ENCODE measurements around the gene THRB. TPM values are rescaled to one million over a fixed set of nuclear protein-coding genes. Genes with fewer than 3 reads are reported as not detected.

The THRB gene
- total RNA-seq, 1 experiment from 2014 or later: 5.8 TPM

DNA sequence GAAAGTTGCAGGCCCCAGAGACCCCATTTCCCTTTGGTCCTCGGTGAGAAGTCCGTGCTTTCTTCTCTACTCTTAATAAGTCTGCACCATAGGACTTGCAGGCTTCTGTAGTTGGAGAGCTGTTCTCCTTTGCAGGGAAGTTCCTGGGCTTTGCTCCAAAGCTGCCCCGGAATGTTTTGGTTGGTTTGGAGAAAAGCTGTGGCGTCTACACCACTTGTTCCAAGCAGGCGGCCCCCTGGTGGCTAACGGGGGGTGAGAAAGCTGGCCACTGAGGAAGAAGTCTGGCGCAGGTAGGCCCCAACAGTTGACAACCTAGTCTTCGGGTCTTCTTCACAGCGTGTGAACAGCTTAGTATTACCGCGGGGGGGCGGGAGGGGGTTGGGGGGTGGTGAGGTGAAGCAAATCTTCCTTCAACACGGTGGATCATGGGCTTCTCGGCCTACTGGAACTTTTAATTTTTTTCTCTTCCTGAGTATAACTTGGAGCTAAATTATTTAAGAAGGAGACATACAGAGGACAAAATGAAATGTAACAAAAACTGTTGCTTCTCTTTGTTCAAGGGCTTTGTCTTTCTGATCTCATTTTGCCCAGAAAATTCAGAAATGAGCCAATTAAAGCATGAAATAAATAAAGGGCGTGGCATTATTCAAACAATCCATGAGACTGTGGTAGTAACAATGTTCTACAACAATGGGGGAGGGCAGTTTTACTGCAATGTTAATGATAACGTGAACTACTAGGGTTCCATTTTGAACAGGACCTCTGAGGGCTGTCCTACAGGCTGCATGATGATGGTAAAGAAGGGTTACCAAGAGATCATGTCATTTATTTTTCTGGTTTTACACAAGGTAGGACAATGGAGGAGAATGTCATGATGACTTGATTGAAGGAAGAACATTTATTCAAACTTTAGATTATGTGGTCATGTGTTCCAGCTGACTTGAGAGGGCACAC lies 2.2 kb upstream of the THRB start:
- H3K4me3 Mint-ChIP-seq: peak overlapping the region; percentile 91
- no peaks in the 10 kb centered on the region for H3K36me3 Mint-ChIP-seq
- ChIA-PET CTCF (interaction anchor here (0.7 to 2.5 kb wide), 16 partner anchors 9 to 232 kb away, joined by 3 to 11 read pairs (median 4); no protein-coding TSS in a partner anchor), POLR2A (interaction anchor here (1.0 kb wide), 1 partner anchor 19 kb away, joined by 3 read pairs; no protein-coding TSS in a partner anchor)
- DNase-seq (ENCODE audit: low spot score) (peak; percentile 79), ATAC-seq (peak; percentile 15)
- TF ChIP-seq NR1H2 (CRISPR knock-in tag; IDR thresholded peaks at IDR 0.05) (no peak), SMAD4 (CRISPR knock-in tag; IDR thresholded peaks at IDR 0.05) (no peak), NFYB (CRISPR knock-in tag; conservative IDR thresholded peaks at IDR 0.05; ENCODE audit: low read depth) (no peak), ZNF121 (CRISPR knock-in tag; IDR thresholded peaks at IDR 0.05) (no peak), ZNF232 (CRISPR knock-in tag; IDR thresholded peaks at IDR 0.05) (no peak), ZNF416 (CRISPR knock-in tag; IDR thresholded peaks at IDR 0.05) (peak; percentile 93), ETV6 (CRISPR knock-in tag; IDR thresholded peaks at IDR 0.05) (no peak), GABPB1 (CRISPR knock-in tag; IDR thresholded peaks at IDR 0.05) (0 out of 2 replicates have a peak, but pooled peaks have one; percentile 24), ATF1 (CRISPR knock-in tag; IDR thresholded peaks at IDR 0.05) (no peak)
- TF ChIP-seq, protein P1, sequence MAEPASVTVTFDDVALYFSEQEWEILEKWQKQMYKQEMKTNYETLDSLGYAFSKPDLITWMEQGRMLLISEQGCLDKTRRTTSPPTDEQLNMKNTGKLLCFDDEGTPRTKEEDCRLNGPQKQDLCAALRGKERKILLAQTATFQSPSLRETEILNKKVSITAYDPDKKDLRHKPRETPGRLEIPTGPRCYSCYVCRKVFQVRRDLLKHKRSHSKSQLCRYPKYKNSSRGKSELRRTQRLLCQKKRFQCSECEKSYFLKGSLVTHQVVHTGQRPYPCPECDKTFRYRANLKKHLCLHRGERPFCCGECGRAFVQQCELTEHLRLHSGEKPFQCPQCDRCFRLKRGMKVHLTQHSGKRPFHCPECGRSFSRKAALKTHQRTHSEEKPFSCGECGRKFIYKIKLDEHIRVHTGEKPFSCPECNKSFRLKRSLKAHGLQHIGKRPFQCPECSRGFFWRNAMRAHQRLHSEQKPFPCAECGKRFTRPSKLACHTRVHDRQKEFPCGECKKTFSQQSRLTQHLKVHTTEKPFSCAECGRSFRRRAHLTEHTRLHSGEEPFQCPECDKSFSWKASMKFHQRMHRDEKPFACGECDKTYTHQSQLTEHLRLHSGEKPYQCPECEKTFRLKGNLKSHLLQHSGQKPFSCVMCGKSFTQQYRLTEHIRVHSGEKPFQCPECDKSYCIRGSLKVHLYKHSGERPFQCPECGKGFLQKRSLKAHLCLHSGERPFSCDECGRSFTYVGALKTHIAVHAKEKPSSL (CRISPR knock-in tag; conservative IDR thresholded peaks at IDR 0.05): no peak
- TF ChIP-seq, protein P2, sequence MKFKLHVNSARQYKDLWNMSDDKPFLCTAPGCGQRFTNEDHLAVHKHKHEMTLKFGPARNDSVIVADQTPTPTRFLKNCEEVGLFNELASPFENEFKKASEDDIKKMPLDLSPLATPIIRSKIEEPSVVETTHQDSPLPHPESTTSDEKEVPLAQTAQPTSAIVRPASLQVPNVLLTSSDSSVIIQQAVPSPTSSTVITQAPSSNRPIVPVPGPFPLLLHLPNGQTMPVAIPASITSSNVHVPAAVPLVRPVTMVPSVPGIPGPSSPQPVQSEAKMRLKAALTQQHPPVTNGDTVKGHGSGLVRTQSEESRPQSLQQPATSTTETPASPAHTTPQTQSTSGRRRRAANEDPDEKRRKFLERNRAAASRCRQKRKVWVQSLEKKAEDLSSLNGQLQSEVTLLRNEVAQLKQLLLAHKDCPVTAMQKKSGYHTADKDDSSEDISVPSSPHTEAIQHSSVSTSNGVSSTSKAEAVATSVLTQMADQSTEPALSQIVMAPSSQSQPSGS (CRISPR knock-in tag; IDR thresholded peaks at IDR 0.05; ENCODE audit: borderline replicate concordance, low read depth): no peak
- TF ChIP-seq, protein P3, sequence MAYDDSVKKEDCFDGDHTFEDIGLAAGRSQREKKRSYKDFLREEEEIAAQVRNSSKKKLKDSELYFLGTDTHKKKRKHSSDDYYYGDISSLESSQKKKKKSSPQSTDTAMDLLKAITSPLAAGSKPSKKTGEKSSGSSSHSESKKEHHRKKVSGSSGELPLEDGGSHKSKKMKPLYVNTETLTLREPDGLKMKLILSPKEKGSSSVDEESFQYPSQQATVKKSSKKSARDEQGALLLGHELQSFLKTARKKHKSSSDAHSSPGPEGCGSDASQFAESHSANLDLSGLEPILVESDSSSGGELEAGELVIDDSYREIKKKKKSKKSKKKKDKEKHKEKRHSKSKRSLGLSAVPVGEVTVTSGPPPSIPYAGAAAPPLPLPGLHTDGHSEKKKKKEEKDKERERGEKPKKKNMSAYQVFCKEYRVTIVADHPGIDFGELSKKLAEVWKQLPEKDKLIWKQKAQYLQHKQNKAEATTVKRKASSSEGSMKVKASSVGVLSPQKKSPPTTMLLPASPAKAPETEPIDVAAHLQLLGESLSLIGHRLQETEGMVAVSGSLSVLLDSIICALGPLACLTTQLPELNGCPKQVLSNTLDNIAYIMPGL (CRISPR knock-in tag; IDR thresholded peaks at IDR 0.05): no peak
- TF ChIP-seq, protein P4, sequence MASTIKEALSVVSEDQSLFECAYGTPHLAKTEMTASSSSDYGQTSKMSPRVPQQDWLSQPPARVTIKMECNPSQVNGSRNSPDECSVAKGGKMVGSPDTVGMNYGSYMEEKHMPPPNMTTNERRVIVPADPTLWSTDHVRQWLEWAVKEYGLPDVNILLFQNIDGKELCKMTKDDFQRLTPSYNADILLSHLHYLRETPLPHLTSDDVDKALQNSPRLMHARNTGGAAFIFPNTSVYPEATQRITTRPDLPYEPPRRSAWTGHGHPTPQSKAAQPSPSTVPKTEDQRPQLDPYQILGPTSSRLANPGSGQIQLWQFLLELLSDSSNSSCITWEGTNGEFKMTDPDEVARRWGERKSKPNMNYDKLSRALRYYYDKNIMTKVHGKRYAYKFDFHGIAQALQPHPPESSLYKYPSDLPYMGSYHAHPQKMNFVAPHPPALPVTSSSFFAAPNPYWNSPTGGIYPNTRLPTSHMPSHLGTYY (CRISPR knock-in tag; IDR thresholded peaks at IDR 0.05): no peak
- TF ChIP-seq, protein P5, sequence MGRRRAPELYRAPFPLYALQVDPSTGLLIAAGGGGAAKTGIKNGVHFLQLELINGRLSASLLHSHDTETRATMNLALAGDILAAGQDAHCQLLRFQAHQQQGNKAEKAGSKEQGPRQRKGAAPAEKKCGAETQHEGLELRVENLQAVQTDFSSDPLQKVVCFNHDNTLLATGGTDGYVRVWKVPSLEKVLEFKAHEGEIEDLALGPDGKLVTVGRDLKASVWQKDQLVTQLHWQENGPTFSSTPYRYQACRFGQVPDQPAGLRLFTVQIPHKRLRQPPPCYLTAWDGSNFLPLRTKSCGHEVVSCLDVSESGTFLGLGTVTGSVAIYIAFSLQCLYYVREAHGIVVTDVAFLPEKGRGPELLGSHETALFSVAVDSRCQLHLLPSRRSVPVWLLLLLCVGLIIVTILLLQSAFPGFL (CRISPR knock-in tag; IDR thresholded peaks at IDR 0.05; ENCODE audit: borderline replicate concordance): no peak
- TF ChIP-seq, protein P6, sequence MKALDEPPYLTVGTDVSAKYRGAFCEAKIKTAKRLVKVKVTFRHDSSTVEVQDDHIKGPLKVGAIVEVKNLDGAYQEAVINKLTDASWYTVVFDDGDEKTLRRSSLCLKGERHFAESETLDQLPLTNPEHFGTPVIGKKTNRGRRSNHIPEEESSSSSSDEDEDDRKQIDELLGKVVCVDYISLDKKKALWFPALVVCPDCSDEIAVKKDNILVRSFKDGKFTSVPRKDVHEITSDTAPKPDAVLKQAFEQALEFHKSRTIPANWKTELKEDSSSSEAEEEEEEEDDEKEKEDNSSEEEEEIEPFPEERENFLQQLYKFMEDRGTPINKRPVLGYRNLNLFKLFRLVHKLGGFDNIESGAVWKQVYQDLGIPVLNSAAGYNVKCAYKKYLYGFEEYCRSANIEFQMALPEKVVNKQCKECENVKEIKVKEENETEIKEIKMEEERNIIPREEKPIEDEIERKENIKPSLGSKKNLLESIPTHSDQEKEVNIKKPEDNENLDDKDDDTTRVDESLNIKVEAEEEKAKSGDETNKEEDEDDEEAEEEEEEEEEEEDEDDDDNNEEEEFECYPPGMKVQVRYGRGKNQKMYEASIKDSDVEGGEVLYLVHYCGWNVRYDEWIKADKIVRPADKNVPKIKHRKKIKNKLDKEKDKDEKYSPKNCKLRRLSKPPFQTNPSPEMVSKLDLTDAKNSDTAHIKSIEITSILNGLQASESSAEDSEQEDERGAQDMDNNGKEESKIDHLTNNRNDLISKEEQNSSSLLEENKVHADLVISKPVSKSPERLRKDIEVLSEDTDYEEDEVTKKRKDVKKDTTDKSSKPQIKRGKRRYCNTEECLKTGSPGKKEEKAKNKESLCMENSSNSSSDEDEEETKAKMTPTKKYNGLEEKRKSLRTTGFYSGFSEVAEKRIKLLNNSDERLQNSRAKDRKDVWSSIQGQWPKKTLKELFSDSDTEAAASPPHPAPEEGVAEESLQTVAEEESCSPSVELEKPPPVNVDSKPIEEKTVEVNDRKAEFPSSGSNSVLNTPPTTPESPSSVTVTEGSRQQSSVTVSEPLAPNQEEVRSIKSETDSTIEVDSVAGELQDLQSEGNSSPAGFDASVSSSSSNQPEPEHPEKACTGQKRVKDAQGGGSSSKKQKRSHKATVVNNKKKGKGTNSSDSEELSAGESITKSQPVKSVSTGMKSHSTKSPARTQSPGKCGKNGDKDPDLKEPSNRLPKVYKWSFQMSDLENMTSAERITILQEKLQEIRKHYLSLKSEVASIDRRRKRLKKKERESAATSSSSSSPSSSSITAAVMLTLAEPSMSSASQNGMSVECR (CRISPR knock-in tag; IDR thresholded peaks at IDR 0.05; ENCODE audit: borderline replicate concordance): no peak
- TF ChIP-seq, protein P7, sequence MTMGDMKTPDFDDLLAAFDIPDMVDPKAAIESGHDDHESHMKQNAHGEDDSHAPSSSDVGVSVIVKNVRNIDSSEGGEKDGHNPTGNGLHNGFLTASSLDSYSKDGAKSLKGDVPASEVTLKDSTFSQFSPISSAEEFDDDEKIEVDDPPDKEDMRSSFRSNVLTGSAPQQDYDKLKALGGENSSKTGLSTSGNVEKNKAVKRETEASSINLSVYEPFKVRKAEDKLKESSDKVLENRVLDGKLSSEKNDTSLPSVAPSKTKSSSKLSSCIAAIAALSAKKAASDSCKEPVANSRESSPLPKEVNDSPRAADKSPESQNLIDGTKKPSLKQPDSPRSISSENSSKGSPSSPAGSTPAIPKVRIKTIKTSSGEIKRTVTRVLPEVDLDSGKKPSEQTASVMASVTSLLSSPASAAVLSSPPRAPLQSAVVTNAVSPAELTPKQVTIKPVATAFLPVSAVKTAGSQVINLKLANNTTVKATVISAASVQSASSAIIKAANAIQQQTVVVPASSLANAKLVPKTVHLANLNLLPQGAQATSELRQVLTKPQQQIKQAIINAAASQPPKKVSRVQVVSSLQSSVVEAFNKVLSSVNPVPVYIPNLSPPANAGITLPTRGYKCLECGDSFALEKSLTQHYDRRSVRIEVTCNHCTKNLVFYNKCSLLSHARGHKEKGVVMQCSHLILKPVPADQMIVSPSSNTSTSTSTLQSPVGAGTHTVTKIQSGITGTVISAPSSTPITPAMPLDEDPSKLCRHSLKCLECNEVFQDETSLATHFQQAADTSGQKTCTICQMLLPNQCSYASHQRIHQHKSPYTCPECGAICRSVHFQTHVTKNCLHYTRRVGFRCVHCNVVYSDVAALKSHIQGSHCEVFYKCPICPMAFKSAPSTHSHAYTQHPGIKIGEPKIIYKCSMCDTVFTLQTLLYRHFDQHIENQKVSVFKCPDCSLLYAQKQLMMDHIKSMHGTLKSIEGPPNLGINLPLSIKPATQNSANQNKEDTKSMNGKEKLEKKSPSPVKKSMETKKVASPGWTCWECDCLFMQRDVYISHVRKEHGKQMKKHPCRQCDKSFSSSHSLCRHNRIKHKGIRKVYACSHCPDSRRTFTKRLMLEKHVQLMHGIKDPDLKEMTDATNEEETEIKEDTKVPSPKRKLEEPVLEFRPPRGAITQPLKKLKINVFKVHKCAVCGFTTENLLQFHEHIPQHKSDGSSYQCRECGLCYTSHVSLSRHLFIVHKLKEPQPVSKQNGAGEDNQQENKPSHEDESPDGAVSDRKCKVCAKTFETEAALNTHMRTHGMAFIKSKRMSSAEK (CRISPR knock-in tag; IDR thresholded peaks at IDR 0.05; ENCODE audit: borderline replicate concordance): no peak
- peaks cover 42% of the 10 kb centered on the region for H3K27me3 Mint-ChIP-seq (ENCODE audit: low read depth)
- no peaks in the 10 kb centered on the region for H3K9me3 Mint-ChIP-seq
- peaks cover 57% of the 10 kb centered on the region for H3K4me1 Mint-ChIP-seq
- H3K27ac Mint-ChIP-seq: no peak overlapping the region
